Keratinocyte (primary cell): ENCODE data around the gene PLS3.

Experiments
- CTCF ChIP-seq, 3 experiments: IDR thresholded peaks in 1 of 3; conservative IDR thresholded peaks in 1 of 3; optimal IDR thresholded peaks in 1 of 3; 2 replicates in 2 of 3; 3 replicates in 1 of 3; pipeline versions ENCODE3 to v1.5.1; 2011; ENCODE audit warnings: low read length in 3 of 3, mild to moderate bottlenecking in 3 of 3, moderate library complexity in 2 of 3, control low read depth in 1 of 3, inconsistent platforms in 1 of 3; ENCODE audit not compliant: insufficient read depth in 2 of 3; ENCODE audit errors: extremely low read depth in 1 of 3
- EZH2 ChIP-seq: IDR thresholded peaks from one replicate; pipeline ENCODE4 v1.6.1; 2012; ENCODE audit warnings: inconsistent platforms, mild to moderate bottlenecking, low read length, moderate library complexity

GRCh38 chrX:115632455-115632854, 71.5 kb downstream of the PLS3 start:
- TF ChIP-seq CTCF (optimal IDR thresholded peaks at IDR 0.05 in 1 of 3, IDR thresholded peaks at IDR 0.05 in 1 of 3, conservative IDR thresholded peaks at IDR 0.05 in 1 of 3; ENCODE audit: extremely low read depth in 1 of 3, insufficient read depth in 2 of 3, low read length in 3 of 3) (no peak), EZH2 (no peak)
